MM.1S (cell line): ENCODE measurements around the gene KEAP1.
"Not testable (repeated sequence)": the region's sequence is repeated elsewhere in the genome, so short reads cannot be mapped to it uniquely, and the experiment has no call there.

Experiments
- CTCF ChIP-seq: fragments of 300-600 bp; sonication (generic); IDR thresholded peaks from 2 replicates; pipeline ENCODE4 v1.5.1; 2016; ENCODE audit warnings: antibody characterized with exemption, low read length, mixed read lengths
- EZH2 ChIP-seq: fragments of 300-600 bp; sonication (generic); optimal IDR thresholded peaks from 2 replicates; pipeline ENCODE3; 2017; ENCODE audit warnings: low read depth, mild to moderate bottlenecking, antibody characterized with exemption, low read length, mixed read lengths

GRCh38 chr19:10526887-10527286 is 23.7 kb upstream of the KEAP1 start:
- TF ChIP-seq CTCF, EZH2: not testable (repeated sequence)
